ENCODE results near the gene RXRG.

GRCh38 chr1:165442653-165443052 is 2.3 kb downstream of the RXRG start:
- TF ChIP-seq POLR2AphosphoS5 (IDR thresholded peaks at IDR 0.05; ENCODE audit: borderline replicate concordance, low read depth, low read length) = no peak
- no peak for TF ChIP-seq EZH2 (IDR thresholded peaks at IDR 0.05)
- TF ChIP-seq FOXP2 (optimal IDR thresholded peaks at IDR 0.05; ENCODE audit: control extremely low read depth, extremely low read length, insufficient read depth) = no peak

All from SK-N-MC (cell line).